WTC11 (cell line): ENCODE data around the gene CALML4. TPM values are rescaled to one million over a fixed set of nuclear protein-coding genes. Genes with fewer than 3 reads are reported as not detected.

Experiments
- ATAC-seq: fragments of 200-7000 bp; cut with Tn5 transposase; 2 replicates; pipeline ENCODE4 v1.10.0; 2021; ENCODE audit warnings: mild to moderate bottlenecking, moderate library complexity
- CTCF ChIA-PET: fragments of 300-600 bp; sonication (Branson Sonifier 250); formaldehyde crosslinking; loops from one replicate; lab custom pipeline; 2021; ENCODE audit warnings: antibody characterized with exemption; lab: Charles Lee
- POLR2A ChIA-PET: fragments of 350-600 bp; sonication (Branson Sonifier 250); formaldehyde crosslinking; loops from one replicate; lab custom pipeline; 2021; ENCODE audit warnings: antibody characterized with exemption; lab: Charles Lee
- DNase-seq: peaks from one replicate; pipeline ENCODE4 v3.0.0; 2021; ENCODE audit warnings: low spot score
- H3K27ac Mint-ChIP-seq: 2 replicates; pipeline ENCODE4 v1.8.0; 2021; ENCODE audit warnings: mixed read lengths
- H3K27me3 Mint-ChIP-seq: 2 replicates; pipeline ENCODE4 v1.8.0; 2021; ENCODE audit warnings: low read depth, mild to moderate bottlenecking, moderate library complexity, mixed read lengths
- H3K36me3 Mint-ChIP-seq: 2 replicates; pipeline ENCODE4 v1.8.0; 2021; ENCODE audit warnings: mixed read lengths
- H3K4me1 Mint-ChIP-seq: 2 replicates; pipeline ENCODE4 v1.8.0; 2022; ENCODE audit warnings: mixed read lengths
- H3K4me3 Mint-ChIP-seq: 2 replicates; pipeline ENCODE4 v1.8.0; 2021; ENCODE audit warnings: mild to moderate bottlenecking, moderate library complexity, mixed read lengths
- H3K9me3 Mint-ChIP-seq: 2 replicates; pipeline ENCODE4 v1.8.0; 2021; ENCODE audit warnings: mixed read lengths
- ARID4B ChIP-seq: sonication (generic); formaldehyde crosslinking; IDR thresholded peaks from 2 replicates; pipeline ENCODE4 v1.8.0; 2023; ENCODE audit warnings: missing genetic modification reagents, mild to moderate bottlenecking, borderline replicate concordance
- CTCF ChIP-seq: fragments of 200-600 bp; IDR thresholded peaks from 2 replicates; pipeline ENCODE4 v1.8.0; 2022; ENCODE audit warnings: antibody characterized with exemption
- ETV6 ChIP-seq: sonication (generic); formaldehyde crosslinking; IDR thresholded peaks from 2 replicates; pipeline ENCODE4 v1.8.1; 2022; ENCODE audit warnings: mild to moderate bottlenecking, missing genetic modification reagents
- FOXP4 ChIP-seq: sonication (generic); formaldehyde crosslinking; IDR thresholded peaks from 2 replicates; pipeline ENCODE4 v1.8.0; 2022; ENCODE audit warnings: mild to moderate bottlenecking, missing genetic modification reagents
- HMGA2 ChIP-seq: fragments of 250-450 bp; sonication (Bioruptor Pico); IDR thresholded peaks from 2 replicates; pipeline ENCODE4 v1.4.0; 2021; ENCODE audit warnings: mild to moderate bottlenecking, moderate library complexity
- IRF1 ChIP-seq: sonication (generic); formaldehyde crosslinking; IDR thresholded peaks from 2 replicates; pipeline ENCODE4 v1.8.0; 2023; ENCODE audit warnings: missing genetic modification reagents
- KAT7 ChIP-seq: sonication (generic); formaldehyde crosslinking; IDR thresholded peaks from 2 replicates; pipeline ENCODE4 v1.8.1; 2023; ENCODE audit warnings: missing genetic modification reagents, mild to moderate bottlenecking, borderline replicate concordance
- PRDM15 ChIP-seq: sonication (generic); formaldehyde crosslinking; IDR thresholded peaks from 2 replicates; pipeline ENCODE4 v1.8.0; 2022; ENCODE audit warnings: missing genetic modification reagents
- PREB ChIP-seq: sonication (generic); formaldehyde crosslinking; IDR thresholded peaks from 2 replicates; pipeline ENCODE4 v1.8.1; 2022; ENCODE audit warnings: mild to moderate bottlenecking, missing genetic modification reagents, moderate library complexity, borderline replicate concordance
- RELA ChIP-seq: sonication (generic); formaldehyde crosslinking; IDR thresholded peaks from 2 replicates; pipeline ENCODE4 v1.8.1; 2022; ENCODE audit warnings: missing genetic modification reagents, mild to moderate bottlenecking, borderline replicate concordance
- TEAD1 ChIP-seq: sonication (generic); formaldehyde crosslinking; IDR thresholded peaks from 2 replicates; pipeline ENCODE4 v1.8.0; 2022; ENCODE audit warnings: mild to moderate bottlenecking, missing genetic modification reagents
- TEAD4 ChIP-seq: sonication (generic); formaldehyde crosslinking; IDR thresholded peaks from 2 replicates; pipeline ENCODE4 v1.8.0; 2022; ENCODE audit warnings: mild to moderate bottlenecking, missing genetic modification reagents
- total RNA-seq: library from RNA; stranded (reverse); gene quantifications from 3 replicates; pipeline ENCODE4 v1.2.3, GENCODE V29; 2021

The CALML4 gene
- total RNA-seq, 1 experiment from 2014 or later = 9.8 TPM

- CTCF ChIA-PET = no interaction called here
- no peak for DNase-seq
These were observed 13.2 kb upstream of the CALML4 start for GRCh38 chr15:68218331-68218730.

More at GRCh38 chr15:68218331-68218730, 13.2 kb upstream of the CALML4 start:
- POLR2A ChIA-PET = no interaction called here
- no peak for ATAC-seq
- no peaks in the 10 kb centered on the region for H3K27me3 Mint-ChIP-seq
- no peak for TF ChIP-seq IRF1 (CRISPR knock-in tag)
- TF ChIP-seq TEAD4 = no peak
- no peak for TF ChIP-seq HMGA2 (CRISPR knock-in tag)
- no peak for TF ChIP-seq RELA (CRISPR knock-in tag)
- TF ChIP-seq TEAD1 (CRISPR knock-in tag) = no peak
- no peak for TF ChIP-seq KAT7 (CRISPR knock-in tag)
- no peak for TF ChIP-seq CTCF
- no peak for TF ChIP-seq ARID4B (CRISPR knock-in tag)
- no peak for TF ChIP-seq FOXP4 (CRISPR knock-in tag)
- TF ChIP-seq ETV6 = no peak
- TF ChIP-seq PRDM15 (CRISPR knock-in tag) = no peak
- no peak for TF ChIP-seq PREB (CRISPR knock-in tag)
- TF ChIP-seq, all 79 proteins: peak for 0
- Mint-ChIP-seq H3K27ac (no peak overlapping the region), H3K4me1 (no peaks in the 10 kb centered on the region), H3K36me3 (peaks cover 56% of the 10 kb centered on the region), H3K9me3 (peaks cover 10% of the 10 kb centered on the region), H3K4me3 (no peak overlapping the region)
